ENCODE measurements around the gene SERTAD4. TPM values are rescaled to one million over a fixed set of nuclear protein-coding genes. Genes with fewer than 3 reads are reported as not detected.

The SERTAD4 gene
- total and polyA plus RNA-seq, 10 of the 15 experiments (the other 5 are each of a cell fraction or from before 2014, with no cell fraction given): not detected

DNA sequence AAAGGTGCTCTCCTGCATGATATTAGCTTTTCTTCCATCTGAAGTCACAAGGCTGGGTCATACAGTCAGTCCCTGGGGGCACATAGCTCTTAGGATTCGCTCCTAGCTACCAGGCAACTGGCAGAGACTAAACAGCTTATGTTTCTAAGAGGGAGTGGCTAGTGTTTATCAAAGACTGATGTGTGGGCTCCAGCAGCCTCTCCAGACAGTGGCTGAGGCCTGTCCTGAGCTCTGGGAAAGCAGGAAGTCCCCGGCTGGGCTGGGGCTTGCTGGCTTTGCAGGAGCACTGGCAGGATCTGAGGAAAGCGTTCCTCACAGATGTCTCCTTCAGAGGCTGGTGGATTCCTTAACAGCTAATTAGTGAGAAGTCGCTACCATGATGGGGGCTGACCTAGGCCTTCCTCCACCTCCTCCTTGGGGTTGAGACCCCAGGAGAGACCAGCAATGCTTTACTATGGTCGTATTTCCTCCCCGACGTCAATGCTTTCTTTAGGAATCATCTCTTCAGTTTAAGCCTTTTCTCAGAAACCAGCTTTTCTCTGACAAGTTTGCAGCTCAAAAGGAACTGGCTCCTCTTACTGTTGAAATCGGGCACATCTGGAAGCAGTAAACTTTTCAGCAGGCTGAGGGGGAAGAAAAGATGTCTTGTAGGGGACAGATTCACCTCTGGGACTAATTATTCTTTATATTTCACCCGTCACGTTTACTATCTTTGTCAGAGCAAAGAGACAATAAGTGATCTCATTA lies 62.6 kb downstream of the SERTAD4 start:
- Histone ChIP-seq H3K27ac (ENCODE audit: control insufficient read depth, insufficient read depth) (no peak overlapping the region), H2AFZ (ENCODE audit: control insufficient read depth, low read depth, low read length) (no peak overlapping the region), H3K36me3 (ENCODE audit: control insufficient read depth in 2 of 2, insufficient read depth in 2 of 2, low read length in 1 of 2) (no peaks in the 10 kb centered on the region), H3K9ac (ENCODE audit: control insufficient read depth, insufficient read depth, low read length) (no peak overlapping the region), H4K20me1 (ENCODE audit: control insufficient read depth, insufficient read depth) (no peaks in the 10 kb centered on the region), H3K4me3 (no peak overlapping the region), H3K79me2 (ENCODE audit: control insufficient read depth, insufficient read depth, low read length) (no peaks in the 10 kb centered on the region), H3K4me2 (ENCODE audit: control insufficient read depth, insufficient read depth) (no peak overlapping the region), H3K27me3 (replicated peaks in 1 of 2; ENCODE audit: control insufficient read depth in 2 of 2, insufficient read depth in 2 of 2, low read length in 1 of 2) (peaks cover 6% of the 10 kb centered on the region in 2 experiments; a peak in 3 of 4 replicates), H3K9me3 (replicated peaks; ENCODE audit: control insufficient read depth, insufficient read depth, low read length) (no peaks in the 10 kb centered on the region), H3K4me1 (ENCODE audit: control insufficient read depth, insufficient read depth, low read length) (no peaks in the 10 kb centered on the region)
- ChIA-PET CTCF (interaction anchor here (0.6 to 1.3 kb wide), 2 partner anchors 13 to 267 kb away, joined by 3 read pairs; no protein-coding TSS in a partner anchor), RAD21 (ENCODE audit: unreplicated experiment) (no interaction called here), POLR2A (no interaction called here), SMC1A (ENCODE audit: uncharacterized antibody, unreplicated experiment) (interaction anchor here (1.0 kb wide), 1 partner anchor 126 kb away, joined by 3 read pairs; no protein-coding TSS in a partner anchor)
- in situ Hi-C loops (cut with MboI): no loop called here
- no TSS peak for BruUV-seq (replicated peaks)
- FAIRE-seq: no peak
- WGBS (ENCODE audit: insufficient coverage, insufficient replicate concordance, low lambda C conversion rate, missing lambda C conversion rate): 43% methylated on average over 10 of the region's 10 CpGs
- DNase-seq (ENCODE audit: low read depth, low spot score): no peak
- intact Hi-C loops (cut with micrococcal nuclease; ENCODE audit: unreplicated experiment): no loop called here
- no peak for ATAC-seq
- TF ChIP-seq NFXL1 (IDR thresholded peaks at IDR 0.05; ENCODE audit: borderline replicate concordance): no peak
- no peak for TF ChIP-seq TBL1XR1 (IDR thresholded peaks at IDR 0.05; ENCODE audit: low read depth, low read length)
- no peak for TF ChIP-seq PML (IDR thresholded peaks at IDR 0.05; ENCODE audit: low read length)
- TF ChIP-seq BRCA1 (IDR thresholded peaks at IDR 0.05; ENCODE audit: low read depth, low read length): no peak
- TF ChIP-seq POLR2AphosphoS5 (IDR thresholded peaks at IDR 0.05; ENCODE audit: low read length): no peak

Other genes with a start within 250 kb of the SERTAD4 start
- 3.0 and 4.0 TPM in 2 replicates for gene HHAT, start 96.1 kb downstream of the SERTAD4 start, total RNA-seq (2014; rRNA removed)
- 2.5 and 2.6 TPM in 2 replicates for gene HHAT, start 96.1 kb downstream of the SERTAD4 start, total RNA-seq (2014; rRNA removed; fragmentation: Illumina TruSeq; extraction: Trizol)
- gene HHAT, start 96.1 kb downstream of the SERTAD4 start, total RNA-seq (2021): 2.4 and 2.6 TPM in 2 replicates
- 37.6 and 43.1 TPM in 2 replicates for gene HHAT, start 96.1 kb downstream of the SERTAD4 start, polyA plus RNA-seq (2011; rRNA removed)
- gene HHAT, start 96.1 kb downstream of the SERTAD4 start, polyA plus RNA-seq (2014; fragmentation: Illumina TruSeq; extraction: Trizol): 2.2 and 3.2 TPM in 2 replicates
- gene HHAT, start 96.1 kb downstream of the SERTAD4 start, polyA plus RNA-seq (2014; fragmentation: Nextera tagmentation; extraction: Ambion mirVana): 1 to 10 TPM; 1.2 to 1.5 TPM
- gene HHAT, start 96.1 kb downstream of the SERTAD4 start, polyA plus RNA-seq (2014; rRNA removed): 2.1 and 2.6 TPM in 2 replicates
- gene HHAT, start 96.1 kb downstream of the SERTAD4 start, polyA plus RNA-seq (2016; fragmentation: Nextera tagmentation; extraction: Ambion mirVana): 1 to 10 TPM; 3.0 to 3.9 TPM